Fibroblast of villous mesenchyme (primary cell): ENCODE results near the gene GALNT7. TPM values are rescaled to one million over a fixed set of nuclear protein-coding genes. Genes with fewer than 3 reads are reported as not detected.

Source experiments
- DNase-seq: peaks from one replicate; pipeline ENCODE4 v3.0.0-alpha.2; 2010; ENCODE audit warnings: low read depth
- H3K4me3 ChIP-seq: 2 replicates; pipeline ENCODE4 v1.5.1; 2011; ENCODE audit warnings: low read depth, mild to moderate bottlenecking, low read length
- CTCF ChIP-seq: IDR thresholded peaks from 2 replicates; pipeline ENCODE4 v1.5.1; 2012; ENCODE audit warnings: low read depth, mild to moderate bottlenecking, low read length; ENCODE audit not compliant: insufficient read depth
- total RNA-seq: library from RNA; depleted of rRNA; stranded (reverse); fragments of >200 nt; gene quantifications from 2 replicates; pipeline ENCODE4 v1.2.3, GENCODE V29; 2012

Gene GALNT7
- total RNA-seq, 1 donor: 23.3 TPM

GRCh38 chr4:173170182-173170778 lies 1.7 kb downstream of the GALNT7 start:
- TF ChIP-seq CTCF: no peak
- H3K4me3 ChIP-seq: peak overlapping the region; percentile 67
- DNase-seq: no peak

DNA sequence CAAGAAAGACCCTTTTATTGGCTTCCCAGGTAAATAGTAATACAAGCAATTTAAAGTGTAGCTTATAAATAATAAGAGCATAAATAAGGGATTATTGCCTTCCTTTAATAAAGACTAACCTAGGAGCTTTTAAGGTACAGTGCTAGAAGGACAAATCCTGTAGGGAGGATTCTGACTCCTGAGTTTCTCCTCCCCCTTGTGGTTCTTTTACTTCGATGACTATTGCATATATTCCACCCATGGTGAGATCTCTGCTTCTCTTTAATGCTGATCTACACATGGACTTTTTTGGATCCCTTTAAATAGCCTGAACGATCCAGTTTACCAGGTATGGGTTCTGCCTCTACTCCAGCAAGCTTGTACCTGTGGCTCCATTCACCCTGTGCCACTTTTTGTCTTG lies 2.5 kb downstream of the GALNT7 start:
- TF ChIP-seq CTCF: peak; percentile 27
- H3K4me3 ChIP-seq: no peak overlapping the region
- no peak for DNase-seq

GRCh38 chr4:173171987-173172386 lies 3.4 kb downstream of the GALNT7 start:
- DNase-seq: no peak
- TF ChIP-seq CTCF: no peak
- H3K4me3 ChIP-seq: no peak overlapping the region

- H3K4me3 ChIP-seq: no peak overlapping the region
- TF ChIP-seq CTCF: no peak
- no peak for DNase-seq
These were observed 5.6 kb downstream of the GALNT7 start for GRCh38 chr4:173174184-173174583.

DNA sequence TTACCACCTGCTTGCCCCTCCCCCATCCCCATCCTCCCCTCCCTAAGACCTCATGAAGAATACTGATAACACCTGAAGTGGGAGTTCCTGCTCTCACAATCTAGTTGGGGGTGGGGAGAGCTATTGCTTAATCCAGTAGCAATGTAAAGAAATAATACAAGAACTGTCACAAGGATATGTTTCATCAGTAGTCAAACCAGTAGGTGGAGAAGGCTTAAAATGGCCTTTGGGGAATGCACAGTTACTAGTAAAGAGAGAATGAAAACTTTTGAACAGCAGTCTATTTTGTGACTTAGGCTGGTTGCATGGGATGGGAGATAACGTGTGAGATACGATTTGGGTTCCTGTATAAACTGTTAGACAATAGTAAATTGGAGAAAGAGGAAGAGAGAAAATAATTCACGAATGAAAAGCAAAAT lies 6.0 kb downstream of the GALNT7 start:
- DNase-seq: no peak
- TF ChIP-seq CTCF: no peak
- no peak overlapping the region for H3K4me3 ChIP-seq

GRCh38 chr4:173176010-173176409 lies 7.4 kb downstream of the GALNT7 start:
- no peak for DNase-seq
- no peak for TF ChIP-seq CTCF
- H3K4me3 ChIP-seq: no peak overlapping the region

- DNase-seq: no peak
- TF ChIP-seq CTCF: no peak
- no peak overlapping the region for H3K4me3 ChIP-seq
These were observed 8.6 kb downstream of the GALNT7 start for GRCh38 chr4:173177232-173177631.
